Body of pancreas (tissue), 4 donors: ENCODE measurements around the gene AKAP7.

Experiments
- POLR2A ChIP-seq, 3 donors: fragments of 450-650 bp; IDR thresholded peaks; one replicate each; pipeline ENCODE4 v1.6.1; 2016; ENCODE audit warnings: antibody characterized with exemption in 3 of 3, mild to moderate bottlenecking in 2 of 3
- TF ChIP-seq, protein P1 (sequence below), 7 experiments: fragments of 450-650 bp in 4 of 7; fragments of 200-600 bp in 3 of 7; sonication (generic) in 3 of 7; IDR thresholded peaks; one replicate each; pipeline ENCODE4 v1.5.1; 2016 to 2019; ENCODE audit warnings: antibody characterized with exemption in 7 of 7

DNA sequence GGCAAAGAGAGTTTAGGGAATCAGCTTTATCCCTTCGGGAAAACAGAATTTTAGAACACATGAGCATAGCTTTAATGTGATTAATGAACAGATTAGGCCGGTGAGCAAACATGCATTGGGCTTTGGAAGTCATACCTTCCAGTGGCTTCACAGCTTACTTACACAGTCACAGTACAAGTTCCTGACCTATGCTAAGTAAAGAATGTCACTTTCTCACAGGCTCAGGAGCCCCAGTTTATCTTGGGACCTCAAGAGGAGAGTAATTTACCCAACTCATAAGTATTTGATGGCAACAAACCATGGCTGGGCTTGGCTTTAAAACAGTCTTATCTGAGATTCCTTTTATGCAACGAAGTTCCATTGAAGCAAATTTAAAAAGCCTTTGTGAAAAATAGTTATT is 195.9 kb downstream of the AKAP7 start:
- no peak for TF ChIP-seq POLR2A (IDR thresholded peaks at IDR 0.05)
- TF ChIP-seq, protein P1, sequence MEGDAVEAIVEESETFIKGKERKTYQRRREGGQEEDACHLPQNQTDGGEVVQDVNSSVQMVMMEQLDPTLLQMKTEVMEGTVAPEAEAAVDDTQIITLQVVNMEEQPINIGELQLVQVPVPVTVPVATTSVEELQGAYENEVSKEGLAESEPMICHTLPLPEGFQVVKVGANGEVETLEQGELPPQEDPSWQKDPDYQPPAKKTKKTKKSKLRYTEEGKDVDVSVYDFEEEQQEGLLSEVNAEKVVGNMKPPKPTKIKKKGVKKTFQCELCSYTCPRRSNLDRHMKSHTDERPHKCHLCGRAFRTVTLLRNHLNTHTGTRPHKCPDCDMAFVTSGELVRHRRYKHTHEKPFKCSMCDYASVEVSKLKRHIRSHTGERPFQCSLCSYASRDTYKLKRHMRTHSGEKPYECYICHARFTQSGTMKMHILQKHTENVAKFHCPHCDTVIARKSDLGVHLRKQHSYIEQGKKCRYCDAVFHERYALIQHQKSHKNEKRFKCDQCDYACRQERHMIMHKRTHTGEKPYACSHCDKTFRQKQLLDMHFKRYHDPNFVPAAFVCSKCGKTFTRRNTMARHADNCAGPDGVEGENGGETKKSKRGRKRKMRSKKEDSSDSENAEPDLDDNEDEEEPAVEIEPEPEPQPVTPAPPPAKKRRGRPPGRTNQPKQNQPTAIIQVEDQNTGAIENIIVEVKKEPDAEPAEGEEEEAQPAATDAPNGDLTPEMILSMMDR (IDR thresholded peaks at IDR 0.05) = no peak
